Measurements from ENCODE around the gene NOL3.

The NOL3 gene

GRCh38 chr16:67169642-67170167 lies 633 bp upstream of the NOL3 start:
- DNase-seq (ENCODE audit: low read depth in 1 of 2, low spot score in 1 of 2) = no peak

GRCh38 chr16:67170949-67171649 lies 761 bp downstream of the NOL3 start:
- no peak for DNase-seq (ENCODE audit: low read depth in 1 of 2, low spot score in 1 of 2)

GRCh38 chr16:67173323-67173722 lies 3.0 kb downstream of the NOL3 start:
- no peak for DNase-seq (ENCODE audit: low read depth in 1 of 2, low spot score in 1 of 2)

- peak; percentile 45 to 50 for DNase-seq (ENCODE audit: low read depth in 1 of 2, low spot score in 1 of 2)
These were observed 3.7 kb downstream of the NOL3 start for GRCh38 chr16:67173808-67174705.

- no peak for DNase-seq (ENCODE audit: low read depth in 1 of 2, low spot score in 1 of 2)
These were observed 4.4 kb downstream of the NOL3 start for GRCh38 chr16:67174706-67175231.

- DNase-seq (ENCODE audit: low read depth in 1 of 2, low spot score in 1 of 2) = no peak
These were observed 6.3 kb downstream of the NOL3 start for GRCh38 chr16:67176662-67177061.

- peak; percentile 30 to 43 for DNase-seq (ENCODE audit: low read depth in 1 of 2, low spot score in 1 of 2)
These were observed 7.7 kb downstream of the NOL3 start for GRCh38 chr16:67177743-67178699.

GRCh38 chr16:67179421-67180080 lies 9.2 kb downstream of the NOL3 start:
- no peak for DNase-seq (ENCODE audit: low read depth in 1 of 2, low spot score in 1 of 2)

- DNase-seq (ENCODE audit: low read depth in 1 of 2, low spot score in 1 of 2) = no peak
These were observed 9.8 kb downstream of the NOL3 start for GRCh38 chr16:67180166-67180565.

GRCh38 chr16:67181346-67181745 lies 11.0 kb downstream of the NOL3 start:
- no peak for DNase-seq (ENCODE audit: low read depth in 1 of 2, low spot score in 1 of 2)

- DNase-seq (ENCODE audit: low read depth in 1 of 2, low spot score in 1 of 2) = no peak
These were observed 11.9 kb downstream of the NOL3 start for GRCh38 chr16:67182288-67182687.

- DNase-seq (ENCODE audit: low read depth in 1 of 2, low spot score in 1 of 2) = no peak
These were observed 12.9 kb downstream of the NOL3 start for GRCh38 chr16:67183284-67183626.

GRCh38 chr16:67183627-67184452 lies 13.5 kb downstream of the NOL3 start, which contains the start of gene MATCAP1:
Gene MATCAP1, minus strand, starts transcription at chr16:67183963. Its CDS starts 3,353 bp downstream, at chr16:67180610.
- peak; percentile 75 to 86 for DNase-seq (ENCODE audit: low read depth in 1 of 2, low spot score in 1 of 2)

- DNase-seq (ENCODE audit: low read depth in 1 of 2, low spot score in 1 of 2) = no peak
These were observed 14.2 kb downstream of the NOL3 start for GRCh38 chr16:67184453-67184994.

- DNase-seq (ENCODE audit: low read depth in 1 of 2, low spot score in 1 of 2) = peak; percentile 73
These were observed 14.8 kb downstream of the NOL3 start for GRCh38 chr16:67184995-67185650.

- DNase-seq (ENCODE audit: low read depth in 1 of 2, low spot score in 1 of 2) = no peak
These were observed 15.4 kb downstream of the NOL3 start for GRCh38 chr16:67185651-67186134.

GRCh38 chr16:67186550-67186950 lies 16.2 kb downstream of the NOL3 start:
- no peak for DNase-seq (ENCODE audit: low read depth in 1 of 2, low spot score in 1 of 2)

- no peak for DNase-seq (ENCODE audit: low read depth in 1 of 2, low spot score in 1 of 2)
These were observed 17.0 kb downstream of the NOL3 start for GRCh38 chr16:67187175-67187890.
